NT2/D1 (cell line): Measurements from ENCODE around the gene KDM6B.

Experiments
- DNase-seq: peaks from one replicate; pipeline ENCODE4 v3.0.0-alpha.2; 2011; ENCODE audit warnings: low read depth, low spot score
- H3K27me3 ChIP-seq: 2 replicates; pipeline ENCODE4 v1.6.0; 2011; ENCODE audit warnings: mild to moderate bottlenecking; ENCODE audit not compliant: insufficient read length, insufficient read depth
- H3K36me3 ChIP-seq: 2 replicates; pipeline ENCODE4 v1.6.1; 2011; ENCODE audit warnings: mild to moderate bottlenecking, low read length, mixed read lengths; ENCODE audit not compliant: insufficient read depth, insufficient read length
- H3K4me1 ChIP-seq: 2 replicates; pipeline ENCODE4 v1.5.1; 2011; ENCODE audit not compliant: insufficient read depth, insufficient read length
- H3K4me3 ChIP-seq: 2 replicates; pipeline ENCODE4 v1.5.1; 2011; ENCODE audit warnings: low read depth; ENCODE audit not compliant: insufficient read length
- H3K9ac ChIP-seq: 2 replicates; pipeline ENCODE4 v1.6.0; 2011; ENCODE audit warnings: low read depth; ENCODE audit not compliant: insufficient read length
- H3K9me3 ChIP-seq: 2 replicates; pipeline ENCODE4 v1.5.1; 2011; ENCODE audit warnings: mild to moderate bottlenecking, low read length; ENCODE audit not compliant: insufficient read depth
- SUZ12 ChIP-seq: IDR thresholded peaks from 2 replicates; pipeline ENCODE4 v1.6.1; 2011; ENCODE audit not compliant: insufficient read length, insufficient read depth; ENCODE audit errors: extremely low read depth
- YY1 ChIP-seq: IDR thresholded peaks from 2 replicates; pipeline ENCODE4 v1.6.1; 2011; ENCODE audit not compliant: insufficient read length, insufficient read depth
- ZNF274 ChIP-seq: IDR thresholded peaks from 2 replicates; pipeline ENCODE4 v1.6.1; 2011; ENCODE audit warnings: mild to moderate bottlenecking, low read depth, low read length

The KDM6B gene

DNA sequence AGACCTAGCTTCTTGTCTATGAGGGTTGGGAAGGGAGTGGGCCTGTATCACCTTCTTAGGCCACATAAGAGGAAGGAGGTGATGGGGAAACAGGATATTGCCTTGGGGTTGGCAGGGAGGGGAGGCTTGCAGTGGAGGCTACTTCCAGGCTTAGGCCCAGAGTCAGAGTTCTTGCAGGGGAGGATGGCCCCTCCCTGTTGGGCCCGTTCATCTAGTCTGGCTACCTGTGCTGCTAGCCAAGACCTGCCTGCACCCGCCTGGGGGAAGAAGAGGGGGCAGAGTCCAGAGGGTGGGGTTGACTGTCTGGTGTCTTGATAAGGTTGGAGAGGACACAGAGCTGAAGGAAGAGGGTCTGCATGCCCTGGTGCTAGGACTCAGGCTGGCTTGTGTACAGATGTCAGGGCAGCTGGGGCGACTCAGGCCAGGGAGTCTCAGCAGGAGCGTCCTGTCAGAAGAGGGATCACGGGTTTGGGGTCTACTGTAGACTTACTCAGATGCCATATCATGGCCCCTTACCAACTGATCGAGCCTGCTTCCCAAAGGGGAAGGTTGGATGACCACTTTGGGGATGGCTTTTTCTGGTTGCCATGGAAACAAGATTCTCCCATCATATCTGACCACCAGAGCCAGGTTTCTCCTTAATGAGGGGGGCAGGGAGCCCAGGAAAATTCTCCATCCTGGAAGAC is 5.3 kb downstream of the KDM6B start:
- Histone ChIP-seq H3K4me3 (no peak overlapping the region), H3K9me3 (no peaks in the 10 kb centered on the region), H3K27me3 (no peaks in the 10 kb centered on the region), H3K9ac (no peak overlapping the region), H3K36me3 (no peaks in the 10 kb centered on the region), H3K4me1 (peaks cover 13% of the 10 kb centered on the region)
- no peak for DNase-seq
- no peak for TF ChIP-seq ZNF274
- TF ChIP-seq YY1: no peak

DNA sequence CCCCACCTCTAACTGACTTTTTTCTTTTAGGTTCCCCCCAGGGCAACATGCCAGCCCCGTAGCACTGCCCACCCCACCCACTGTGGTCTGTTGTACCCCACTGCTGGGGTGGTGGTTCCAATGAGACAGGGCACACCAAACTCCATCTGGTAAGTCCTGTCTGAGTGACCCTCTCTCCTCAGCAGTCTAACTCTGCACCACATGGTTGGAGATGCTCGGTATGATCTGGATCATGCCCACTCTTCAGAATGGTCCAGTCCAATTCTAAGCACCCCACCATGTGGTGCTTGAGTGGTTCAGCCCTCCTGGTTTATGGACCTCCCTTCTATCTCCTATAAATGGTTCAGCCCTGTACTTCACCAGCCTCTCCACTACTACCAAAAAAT is 5.9 kb downstream of the KDM6B start:
- H3K36me3 ChIP-seq: no peaks in the 10 kb centered on the region
- DNase-seq: no peak
- TF ChIP-seq SUZ12 (no peak), YY1 (no peak), ZNF274 (no peak)
- H3K9me3 ChIP-seq: no peaks in the 10 kb centered on the region
- no peak overlapping the region for H3K4me3 ChIP-seq
- peaks cover 13% of the 10 kb centered on the region for H3K4me1 ChIP-seq
- H3K27me3 ChIP-seq: no peaks in the 10 kb centered on the region
- H3K9ac ChIP-seq: peak overlapping the region; percentile 47

- H3K4me1 ChIP-seq: peaks cover 13% of the 10 kb centered on the region
- peaks cover 3% of the 10 kb centered on the region for H3K36me3 ChIP-seq
- H3K27me3 ChIP-seq: no peaks in the 10 kb centered on the region
- no peak for TF ChIP-seq YY1
- TF ChIP-seq ZNF274: no peak
- TF ChIP-seq SUZ12: no peak
- H3K4me3 ChIP-seq: no peak overlapping the region
- no peak for DNase-seq
- H3K9ac ChIP-seq: peak overlapping the region; percentile 47
- H3K9me3 ChIP-seq: no peaks in the 10 kb centered on the region
These were observed 6.4 kb downstream of the KDM6B start for GRCh38 chr17:7840441-7840840.

DNA sequence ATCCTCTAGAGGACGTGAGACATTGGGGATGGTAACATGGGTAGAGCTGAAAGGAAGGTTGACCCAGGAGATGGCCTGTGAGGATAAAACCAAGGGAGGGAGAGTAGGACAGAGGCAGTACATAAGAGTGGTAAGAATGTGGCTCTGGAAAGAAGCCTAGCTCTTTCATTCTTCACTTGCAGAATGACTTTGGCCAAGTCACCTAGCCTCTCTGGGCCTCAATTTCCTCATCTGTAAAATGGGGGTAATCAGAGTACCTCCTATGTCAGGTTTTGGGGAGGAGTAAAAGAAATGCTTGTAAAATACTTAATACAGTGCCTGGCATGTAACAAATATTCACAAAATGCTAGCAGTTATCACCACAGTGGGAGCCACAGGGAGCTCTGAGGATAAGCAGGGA is 6.9 kb downstream of the KDM6B start:
- Histone ChIP-seq H3K27me3 (no peaks in the 10 kb centered on the region), H3K36me3 (peaks cover 6% of the 10 kb centered on the region), H3K4me3 (peak overlapping the region; percentile 78), H3K9me3 (no peaks in the 10 kb centered on the region), H3K4me1 (peaks cover 13% of the 10 kb centered on the region), H3K9ac (peak overlapping the region; percentile 88)
- no peak for DNase-seq
- TF ChIP-seq YY1: no peak
- TF ChIP-seq SUZ12: no peak
- no peak for TF ChIP-seq ZNF274

- peak overlapping the region; percentile 88 for H3K9ac ChIP-seq
- peak overlapping the region; percentile 78 for H3K4me3 ChIP-seq
- no peak for TF ChIP-seq YY1
- TF ChIP-seq SUZ12: no peak
- no peak for TF ChIP-seq ZNF274
- no peaks in the 10 kb centered on the region for H3K9me3 ChIP-seq
- peaks cover 13% of the 10 kb centered on the region for H3K4me1 ChIP-seq
- peaks cover 10% of the 10 kb centered on the region for H3K36me3 ChIP-seq
- H3K27me3 ChIP-seq: no peaks in the 10 kb centered on the region
- no peak for DNase-seq
These were observed 7.4 kb downstream of the KDM6B start for GRCh38 chr17:7841396-7841914.

DNA sequence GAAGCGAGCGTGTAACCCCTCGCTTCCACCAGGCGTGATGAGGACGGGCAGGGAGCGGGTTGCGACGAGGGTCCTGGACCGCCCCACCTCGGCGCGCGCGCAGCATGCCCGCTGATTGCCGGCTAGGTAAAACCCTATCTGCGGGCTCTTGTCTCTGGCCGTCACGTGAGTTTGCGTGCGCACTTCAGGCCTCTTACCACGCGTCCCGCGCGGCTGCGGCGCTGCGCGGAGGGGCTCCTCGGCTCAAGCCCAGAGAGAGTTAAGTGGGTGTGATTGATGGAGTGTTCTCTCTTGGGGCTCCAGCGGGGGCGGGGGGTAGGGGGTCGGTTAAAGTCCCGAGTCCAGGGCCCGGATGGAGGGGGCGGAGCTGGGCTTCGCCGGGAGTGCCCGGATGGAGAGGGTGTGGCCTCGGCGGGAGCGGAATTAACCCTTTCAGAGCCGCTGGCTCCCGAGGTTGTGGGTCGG is 7.9 kb downstream of the KDM6B start:
- H3K9ac ChIP-seq: peak overlapping the region; percentile 88
- H3K36me3 ChIP-seq: peaks cover 14% of the 10 kb centered on the region
- peak; percentile 76 for DNase-seq
- H3K4me3 ChIP-seq: peak overlapping the region; percentile 78
- H3K9me3 ChIP-seq: no peaks in the 10 kb centered on the region
- H3K27me3 ChIP-seq: no peaks in the 10 kb centered on the region
- TF ChIP-seq ZNF274: no peak
- no peak for TF ChIP-seq YY1
- no peak for TF ChIP-seq SUZ12
- H3K4me1 ChIP-seq: peaks cover 13% of the 10 kb centered on the region

DNA sequence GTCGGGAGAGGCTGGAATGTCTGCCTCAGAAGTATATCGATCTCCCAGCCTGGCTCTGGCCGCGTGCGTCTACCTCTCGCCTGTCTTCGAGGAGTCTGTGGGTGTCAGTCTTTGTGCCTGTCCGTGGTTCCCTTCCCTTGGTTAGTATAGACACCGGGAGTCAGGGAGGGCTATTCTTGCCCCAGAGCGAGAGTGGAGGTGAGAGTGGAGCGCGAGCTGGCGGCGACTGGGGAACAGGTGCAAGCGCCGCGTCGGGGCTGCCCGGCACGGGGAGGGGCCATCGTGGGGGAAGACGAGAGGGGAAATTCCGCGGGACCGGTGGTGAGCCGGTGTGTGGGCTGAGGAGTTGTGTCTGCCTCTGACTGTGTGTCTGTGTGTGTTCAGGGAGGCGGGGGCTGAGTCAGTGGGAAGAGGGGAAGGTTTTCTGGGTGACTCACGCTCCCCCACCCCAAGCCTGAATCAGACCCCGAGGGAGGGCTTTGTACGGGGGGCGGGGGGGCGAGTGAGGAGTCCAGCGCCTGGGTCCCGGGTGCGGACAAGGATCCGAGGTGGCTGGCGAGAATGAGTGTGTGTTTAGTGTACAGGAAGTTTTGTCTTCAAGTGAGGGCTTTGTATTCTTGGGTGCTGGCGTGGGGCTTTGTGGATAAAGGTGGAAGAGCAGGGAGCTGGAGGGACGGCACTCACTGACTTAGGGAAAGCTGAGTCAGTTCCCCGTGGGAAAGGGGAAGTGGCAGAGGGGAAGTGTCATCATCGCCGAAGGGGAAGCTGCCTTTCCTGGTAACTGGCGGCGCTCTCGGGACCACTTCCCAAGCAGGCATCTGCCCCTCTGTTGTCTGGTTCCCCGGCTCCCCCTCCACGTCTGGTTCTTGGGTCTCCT is 8.6 kb downstream of the KDM6B start:
- H3K4me3 ChIP-seq: peak overlapping the region; percentile 78
- peak overlapping the region; percentile 88 for H3K9ac ChIP-seq
- peaks cover 19% of the 10 kb centered on the region for H3K36me3 ChIP-seq
- H3K9me3 ChIP-seq: no peaks in the 10 kb centered on the region
- H3K27me3 ChIP-seq: no peaks in the 10 kb centered on the region
- TF ChIP-seq YY1: no peak
- TF ChIP-seq SUZ12: no peak
- no peak for TF ChIP-seq ZNF274
- peaks cover 13% of the 10 kb centered on the region for H3K4me1 ChIP-seq
- no peak for DNase-seq
